GM21786 (cell line): Measurements from ENCODE around the gene NCKIPSD.

Source experiments
- ATAC-seq: cut with Tn5 transposase; IDR thresholded peaks from one replicate; pipeline ENCODE4 v1.9.1; 2021; ENCODE audit not compliant: unreplicated experiment

The NCKIPSD gene

DNA sequence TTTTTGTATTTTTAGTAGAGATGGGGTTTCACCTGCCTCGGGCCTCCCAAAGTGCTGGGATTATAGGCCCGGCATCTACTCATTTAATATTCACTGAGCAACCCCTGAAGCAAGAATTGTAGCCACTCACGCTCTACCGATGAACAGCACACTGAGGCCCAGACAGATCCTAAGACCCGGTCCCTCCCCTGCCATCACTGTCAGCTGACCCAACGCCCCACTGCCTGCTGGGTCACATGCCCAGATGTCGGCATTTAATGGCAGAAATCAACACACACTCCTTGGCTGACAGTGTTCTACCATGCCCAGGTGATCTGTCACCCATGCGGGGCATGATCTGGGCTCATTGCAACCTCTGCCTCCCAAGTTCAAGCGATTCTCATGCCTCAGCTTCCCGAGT lies 60.9 kb downstream of the NCKIPSD start:
- ATAC-seq: no peak

- ATAC-seq: no peak
Observed at GRCh38 chr3:48623851-48624547, 61.7 kb downstream of the NCKIPSD start.
